GM19467 (cell line): Measurements from ENCODE around the gene DOK5.
"Not testable (repeated sequence)": the region's sequence is repeated elsewhere in the genome, so short reads cannot be mapped to it uniquely, and the experiment has no call there.

Experiments
- ATAC-seq: cut with Tn5 transposase; IDR thresholded peaks from one replicate; pipeline ENCODE4 v1.9.1; 2021; ENCODE audit warnings: mild to moderate bottlenecking, moderate library complexity; ENCODE audit not compliant: unreplicated experiment

Gene DOK5

GRCh38 chr20:54475334-54476168 is at the start of gene DOK5:
TSS of gene DOK5 (plus strand) at chr20:54475593. CDS start at chr20:54475947, 354 bp downstream.
- ATAC-seq = no peak

- no peak for ATAC-seq
Measured at GRCh38 chr20:54429364-54429763, 46.0 kb upstream of the DOK5 start.

GRCh38 chr20:54431156-54431944 is 44.0 kb upstream of the DOK5 start:
- ATAC-seq = no peak

GRCh38 chr20:54432966-54433365 is 42.4 kb upstream of the DOK5 start:
- ATAC-seq = no peak

- ATAC-seq = no peak
Measured at GRCh38 chr20:54433636-54434035, 41.8 kb upstream of the DOK5 start.

GRCh38 chr20:54434196-54434595 is 41.2 kb upstream of the DOK5 start:
- no peak for ATAC-seq

GRCh38 chr20:54435015-54435414 is 40.4 kb upstream of the DOK5 start:
- no peak for ATAC-seq

GRCh38 chr20:54436410-54436809 is 39.0 kb upstream of the DOK5 start:
- not testable (repeated sequence) for ATAC-seq

GRCh38 chr20:54438166-54438565 is 37.2 kb upstream of the DOK5 start:
- no peak for ATAC-seq

- ATAC-seq = no peak
Measured at GRCh38 chr20:54450207-54450606, 25.2 kb upstream of the DOK5 start.

GRCh38 chr20:54451171-54451570 is 24.2 kb upstream of the DOK5 start:
- no peak for ATAC-seq

- no peak for ATAC-seq
Measured at GRCh38 chr20:54452277-54452676, 23.1 kb upstream of the DOK5 start.

GRCh38 chr20:54454982-54455381 is 20.4 kb upstream of the DOK5 start:
- ATAC-seq = no peak

- ATAC-seq = no peak
Measured at GRCh38 chr20:54456423-54456822, 19.0 kb upstream of the DOK5 start.

GRCh38 chr20:54456961-54457360 is 18.4 kb upstream of the DOK5 start:
- ATAC-seq = no peak

- no peak for ATAC-seq
Measured at GRCh38 chr20:54458219-54458618, 17.2 kb upstream of the DOK5 start.

- no peak for ATAC-seq
Measured at GRCh38 chr20:54459279-54459678, 16.1 kb upstream of the DOK5 start.

GRCh38 chr20:54464003-54464402 is 11.4 kb upstream of the DOK5 start:
- no peak for ATAC-seq

- no peak for ATAC-seq
Measured at GRCh38 chr20:54466127-54466526, 9.3 kb upstream of the DOK5 start.

- no peak for ATAC-seq
Measured at GRCh38 chr20:54467622-54468021, 7.8 kb upstream of the DOK5 start.

GRCh38 chr20:54468082-54468481 is 7.3 kb upstream of the DOK5 start:
- ATAC-seq = no peak

- no peak for ATAC-seq
Measured at GRCh38 chr20:54469293-54469692, 6.1 kb upstream of the DOK5 start.
